HG02938 (cell line): ENCODE data around the gene ADRA1B.

Experiments used
- ATAC-seq: cut with Tn5 transposase; IDR thresholded peaks from one replicate; pipeline ENCODE4 v1.9.1; 2021; ENCODE audit warnings: mild to moderate bottlenecking, moderate library complexity; ENCODE audit not compliant: unreplicated experiment

ADRA1B gene

GRCh38 chr5:159915904-159916840 lies at the start of gene ADRA1B:
Gene ADRA1B, plus strand, starts transcription at chr5:159916482. Its CDS starts 424 bp downstream, at chr5:159916906.
- no peak for ATAC-seq

DNA sequence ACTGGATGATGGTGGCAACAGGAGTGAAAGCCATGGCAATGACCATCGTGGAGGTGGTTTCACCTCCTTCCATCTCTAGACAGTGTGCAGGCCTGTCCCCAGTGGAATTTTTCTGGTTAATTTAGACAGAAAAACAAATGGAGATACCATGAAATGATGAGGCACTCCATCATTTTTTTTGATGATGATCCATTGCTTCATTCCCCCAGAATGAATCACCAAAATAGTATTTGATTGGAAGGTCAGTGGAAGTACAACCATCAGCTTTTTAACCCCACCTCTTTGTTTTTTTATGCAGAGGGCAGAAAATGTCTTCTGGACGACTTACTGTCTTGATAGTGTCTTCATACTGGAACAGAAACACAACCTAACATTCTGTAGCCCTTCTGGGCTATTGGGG lies 42.6 kb upstream of the ADRA1B start:
- ATAC-seq = no peak

DNA sequence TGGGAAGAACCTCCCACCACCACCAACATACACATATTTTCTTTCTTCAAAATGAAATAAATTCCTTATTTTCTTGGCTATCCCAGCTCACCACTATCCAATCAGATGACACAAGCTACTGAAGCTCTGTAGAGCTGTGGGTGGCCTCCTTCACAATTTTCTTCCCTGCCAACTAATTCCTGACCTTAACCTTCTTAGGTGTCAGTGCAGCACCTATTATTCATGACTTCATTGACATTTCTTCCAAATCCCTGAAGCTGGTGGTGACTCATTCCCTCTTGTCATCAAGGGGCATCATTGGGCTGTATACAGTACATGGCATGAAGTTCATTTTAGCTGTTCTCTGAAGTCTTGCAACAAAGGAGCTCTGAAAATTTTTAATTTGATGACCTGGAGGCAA lies 42.0 kb upstream of the ADRA1B start:
- ATAC-seq = no peak

DNA sequence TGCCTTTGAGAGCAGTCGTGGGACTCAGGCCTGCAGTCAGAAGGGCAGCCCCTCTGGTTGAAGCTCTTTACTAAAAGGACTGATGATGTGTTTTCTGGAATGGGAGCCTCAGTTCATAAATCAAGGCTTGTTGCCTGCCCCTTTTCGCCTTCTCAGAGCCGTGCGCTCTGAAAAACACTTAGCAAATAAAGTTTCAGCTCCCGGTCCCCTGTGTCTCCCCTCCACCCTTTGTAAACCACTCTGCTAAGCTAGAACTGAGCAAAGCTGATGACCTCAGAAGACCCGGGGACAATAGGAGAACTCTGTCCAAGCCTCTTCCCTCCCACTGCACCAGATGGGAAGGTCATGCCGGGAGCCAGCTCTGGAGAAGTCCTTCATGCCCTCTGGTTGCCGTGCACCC lies 39.3 kb upstream of the ADRA1B start:
- ATAC-seq = no peak

- no peak for ATAC-seq
These were observed 38.3 kb upstream of the ADRA1B start for GRCh38 chr5:159877894-159878448.

GRCh38 chr5:159878988-159879471 lies 37.3 kb upstream of the ADRA1B start:
- ATAC-seq = no peak

GRCh38 chr5:159880676-159881075 lies 35.6 kb upstream of the ADRA1B start:
- ATAC-seq = no peak

GRCh38 chr5:159881967-159882366 lies 34.3 kb upstream of the ADRA1B start:
- no peak for ATAC-seq

DNA sequence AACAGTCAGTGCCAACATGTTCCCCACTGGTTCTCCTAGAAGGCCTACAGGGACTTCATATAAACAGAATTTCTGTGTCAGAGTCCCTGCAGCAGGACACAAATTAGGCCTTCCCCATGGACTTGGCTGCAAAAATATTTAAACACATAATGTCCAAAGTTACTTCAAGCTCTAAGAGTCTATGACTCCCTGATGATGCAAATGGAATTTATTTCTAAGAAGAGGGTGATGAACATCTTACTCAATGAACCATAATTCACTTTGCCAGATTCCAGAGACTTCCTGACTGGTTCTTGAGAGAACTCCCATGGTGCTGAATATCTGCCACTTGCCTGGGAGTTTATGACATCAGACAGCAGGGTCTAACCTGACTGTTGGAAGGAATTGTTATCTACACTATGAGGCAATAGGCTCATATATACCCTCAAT lies 32.7 kb upstream of the ADRA1B start:
- no peak for ATAC-seq

- no peak for ATAC-seq
These were observed 31.2 kb upstream of the ADRA1B start for GRCh38 chr5:159884917-159885620.

GRCh38 chr5:159886296-159886695 lies 30.0 kb upstream of the ADRA1B start:
- no peak for ATAC-seq

DNA sequence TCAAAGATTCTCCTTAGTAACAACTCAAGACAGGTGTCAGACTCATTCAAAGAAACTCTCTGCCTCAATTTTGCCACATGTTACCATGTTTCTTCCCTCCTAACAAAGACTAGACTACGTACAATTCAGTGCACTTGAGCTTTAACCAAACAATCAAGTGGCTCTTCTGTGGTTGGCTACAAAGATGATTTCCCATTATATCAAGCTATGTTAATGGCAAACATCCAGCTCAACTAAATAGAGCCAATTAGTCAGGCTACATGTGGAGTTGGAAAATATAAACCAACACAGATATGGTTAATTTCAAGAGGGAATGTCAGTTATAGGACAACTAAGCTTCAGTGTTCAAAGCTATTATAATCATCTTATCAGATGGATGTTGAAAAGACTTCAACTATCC lies 29.2 kb upstream of the ADRA1B start:
- ATAC-seq = no peak

DNA sequence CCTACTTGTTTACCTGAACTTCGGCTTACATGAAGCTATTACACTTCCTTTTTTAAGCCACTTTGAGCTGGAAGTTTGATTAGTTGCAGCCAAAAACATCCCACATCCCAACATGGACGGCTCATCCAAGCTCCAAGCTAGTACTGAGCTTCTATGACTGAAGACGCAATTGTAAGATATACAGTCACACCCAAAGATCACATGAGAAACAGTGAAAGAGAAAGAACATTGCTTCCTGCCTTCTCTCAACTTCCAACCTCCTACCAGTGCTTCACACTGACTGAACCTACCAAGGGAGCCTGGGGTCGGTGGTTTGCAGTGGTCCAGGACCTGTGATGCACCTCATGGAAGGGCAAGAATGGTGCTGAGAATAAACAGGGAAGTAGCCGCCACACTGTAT lies 27.4 kb upstream of the ADRA1B start:
- no peak for ATAC-seq

- ATAC-seq = no peak
These were observed 26.1 kb upstream of the ADRA1B start for GRCh38 chr5:159890141-159890540.

- no peak for ATAC-seq
These were observed 24.9 kb upstream of the ADRA1B start for GRCh38 chr5:159891371-159891770.

DNA sequence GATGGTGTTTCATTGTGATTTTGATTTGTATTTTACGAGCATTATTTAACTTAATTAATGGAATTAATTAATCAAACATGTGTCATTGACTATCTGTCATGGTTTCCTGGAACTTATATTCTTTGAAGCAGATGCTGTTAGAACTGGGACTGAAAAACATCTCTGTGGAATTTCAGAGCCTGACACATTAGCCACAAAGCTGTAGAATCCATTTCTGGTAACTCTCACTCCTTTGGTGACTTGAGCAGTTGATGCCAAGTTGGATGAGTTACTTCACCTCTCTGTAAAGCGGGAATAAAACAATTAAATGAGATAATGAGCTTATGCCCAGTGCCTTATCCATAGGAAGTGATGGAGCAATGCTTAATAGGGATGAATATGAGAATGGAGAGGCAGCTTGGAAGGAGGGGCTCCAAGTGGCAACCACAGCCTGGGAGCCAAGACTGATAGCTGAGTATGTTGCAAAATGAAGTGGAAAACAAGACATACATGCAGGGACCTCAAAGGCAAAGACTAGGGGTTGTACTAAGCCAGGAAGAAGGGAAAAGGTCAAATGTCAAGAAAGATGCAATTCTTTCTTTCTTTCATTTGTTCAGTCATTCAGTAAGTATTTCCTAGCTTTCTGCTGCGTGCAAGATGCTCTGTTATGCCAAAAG lies 23.1 kb upstream of the ADRA1B start:
- ATAC-seq = no peak

DNA sequence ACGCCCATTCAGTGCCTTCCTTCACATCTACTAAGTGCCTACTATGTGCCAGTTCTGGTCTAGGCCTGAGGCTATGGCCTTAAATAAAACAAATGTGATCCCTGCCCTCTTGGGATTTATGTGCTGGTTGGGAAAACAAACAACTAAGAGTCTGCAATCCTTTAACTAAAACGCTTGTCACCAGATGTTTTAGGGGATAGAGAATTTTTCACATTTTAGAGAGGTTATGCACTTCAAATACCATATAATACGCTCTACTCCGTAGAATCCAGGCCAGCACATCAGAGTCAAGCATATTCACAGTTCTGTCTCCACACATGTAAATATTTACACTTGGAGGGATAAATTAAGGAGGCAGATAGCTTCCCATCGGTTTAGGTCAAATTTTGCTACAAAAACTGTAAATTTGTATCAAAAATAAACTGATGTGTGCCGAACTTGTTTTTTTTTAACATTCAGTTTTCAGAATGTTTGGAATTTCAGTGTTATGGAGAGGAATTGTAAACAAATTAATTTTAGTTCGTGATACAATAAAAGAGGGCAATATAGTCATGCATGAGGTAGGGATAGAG lies 22.0 kb upstream of the ADRA1B start:
- no peak for ATAC-seq

DNA sequence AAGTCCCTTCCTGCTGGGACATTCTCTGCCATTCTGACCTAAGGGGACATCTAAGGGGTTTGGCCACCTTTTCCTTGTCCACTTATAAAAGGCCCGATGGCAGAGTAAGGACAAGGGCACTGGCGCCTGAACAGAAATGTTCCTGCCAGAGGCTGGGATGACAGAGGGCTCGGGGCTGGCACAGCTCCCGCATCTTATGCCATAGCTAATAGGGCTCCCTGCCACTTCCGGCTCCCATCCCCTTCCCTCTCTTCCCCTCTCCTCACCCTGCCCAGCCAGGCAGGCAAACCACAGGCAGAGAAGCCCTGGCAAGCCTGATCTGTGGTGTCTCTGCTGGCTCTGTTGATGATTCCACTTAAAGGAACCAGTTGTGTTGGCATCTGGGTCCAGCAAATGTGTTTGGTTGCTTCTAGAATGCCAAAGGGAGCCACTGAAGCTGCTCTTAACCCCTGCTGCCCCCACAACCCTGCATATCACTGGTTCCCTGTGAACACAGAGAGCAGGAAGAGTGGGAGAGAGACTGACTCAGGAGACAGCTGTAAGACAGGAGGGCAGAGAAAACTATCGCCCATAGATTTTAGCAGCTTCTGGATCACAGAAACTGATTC lies 18.4 kb upstream of the ADRA1B start:
- no peak for ATAC-seq

- ATAC-seq = no peak
These were observed 16.9 kb upstream of the ADRA1B start for GRCh38 chr5:159899067-159900049.
